Upper lobe of right lung (tissue), 1 donor: ENCODE results near the gene ARF1. TPM values are rescaled to one million over a fixed set of nuclear protein-coding genes. Genes with fewer than 3 reads are reported as not detected.

ENCODE experiments used
- ATAC-seq: fragments of 200-7000 bp; cut with Tn5 transposase; one replicate; pipeline ENCODE4 v1.9.1; 2020; ENCODE audit warnings: mild to moderate bottlenecking, moderate library complexity
- DNase-seq: peaks from one replicate; pipeline ENCODE4 v3.0.0-alpha.2; 2020
- H3K27ac ChIP-seq: fragments of 200-600 bp; one replicate; pipeline ENCODE4 v1.8.0; 2022
- H3K27me3 ChIP-seq: fragments of 200-600 bp; one replicate; pipeline ENCODE4 v1.8.0; 2022; ENCODE audit warnings: mild to moderate bottlenecking
- H3K36me3 ChIP-seq: fragments of 200-600 bp; one replicate; pipeline ENCODE4 v1.8.0; 2022
- H3K4me1 ChIP-seq: fragments of 200-600 bp; one replicate; pipeline ENCODE4 v1.8.0; 2022
- H3K4me3 ChIP-seq: fragments of 200-600 bp; one replicate; pipeline ENCODE4 v1.8.0; 2022; ENCODE audit warnings: mild to moderate bottlenecking
- H3K9me3 ChIP-seq: fragments of 200-600 bp; one replicate; pipeline ENCODE4 v1.8.0; 2022
- intact Hi-C: fragments of 100-400 bp; cut with DNase I; formaldehyde crosslinking; loops from one replicate; pipeline ENCODE4 v1.11.0; 2022
- microRNA-seq: library from miRNA; unstranded; fragments of <30 nt; microRNA quantifications from one replicate; pipeline ENCODE4 v1.2.0, GENCODE V29; 2020; ENCODE audit warnings: borderline microRNAs expressed
- total RNA-seq: library from RNA; stranded (reverse); fragmentation: NEBNext Ultra II Directional; extraction: Animal tissue kit (Norgen Biotek cat#: 25700); gene quantifications from one replicate; pipeline ENCODE4 v1.2.1, GENCODE V29; 2021
- TF ChIP-seq, protein P1 (sequence below): fragments of 200-600 bp; IDR thresholded peaks from one replicate; pipeline ENCODE4 v1.8.0; 2022; ENCODE audit warnings: antibody characterized with exemption
- donor health status: DM: no; HTN: yes; CAD: no; lungs with severe emphysema.

The ARF1 gene
- total RNA-seq, 1 donor from 2014 or later, result 397 TPM

GRCh38 chr1:228147151-228147693 lies 64.7 kb downstream of the ARF1 start:
- H3K27me3 ChIP-seq, result no peaks in the 10 kb centered on the region
- H3K4me3 ChIP-seq, result no peak overlapping the region
- DNase-seq, result no peak
- no peaks in the 10 kb centered on the region for H3K9me3 ChIP-seq
- peak overlapping the region; percentile 82 for H3K27ac ChIP-seq
- H3K4me1 ChIP-seq, result peaks cover 62% of the 10 kb centered on the region
- ATAC-seq, result no peak
- H3K36me3 ChIP-seq, result peaks cover 32% of the 10 kb centered on the region
- TF ChIP-seq, protein P1, sequence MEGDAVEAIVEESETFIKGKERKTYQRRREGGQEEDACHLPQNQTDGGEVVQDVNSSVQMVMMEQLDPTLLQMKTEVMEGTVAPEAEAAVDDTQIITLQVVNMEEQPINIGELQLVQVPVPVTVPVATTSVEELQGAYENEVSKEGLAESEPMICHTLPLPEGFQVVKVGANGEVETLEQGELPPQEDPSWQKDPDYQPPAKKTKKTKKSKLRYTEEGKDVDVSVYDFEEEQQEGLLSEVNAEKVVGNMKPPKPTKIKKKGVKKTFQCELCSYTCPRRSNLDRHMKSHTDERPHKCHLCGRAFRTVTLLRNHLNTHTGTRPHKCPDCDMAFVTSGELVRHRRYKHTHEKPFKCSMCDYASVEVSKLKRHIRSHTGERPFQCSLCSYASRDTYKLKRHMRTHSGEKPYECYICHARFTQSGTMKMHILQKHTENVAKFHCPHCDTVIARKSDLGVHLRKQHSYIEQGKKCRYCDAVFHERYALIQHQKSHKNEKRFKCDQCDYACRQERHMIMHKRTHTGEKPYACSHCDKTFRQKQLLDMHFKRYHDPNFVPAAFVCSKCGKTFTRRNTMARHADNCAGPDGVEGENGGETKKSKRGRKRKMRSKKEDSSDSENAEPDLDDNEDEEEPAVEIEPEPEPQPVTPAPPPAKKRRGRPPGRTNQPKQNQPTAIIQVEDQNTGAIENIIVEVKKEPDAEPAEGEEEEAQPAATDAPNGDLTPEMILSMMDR, result no peak
- intact Hi-C loops, result no loop called here

DNA sequence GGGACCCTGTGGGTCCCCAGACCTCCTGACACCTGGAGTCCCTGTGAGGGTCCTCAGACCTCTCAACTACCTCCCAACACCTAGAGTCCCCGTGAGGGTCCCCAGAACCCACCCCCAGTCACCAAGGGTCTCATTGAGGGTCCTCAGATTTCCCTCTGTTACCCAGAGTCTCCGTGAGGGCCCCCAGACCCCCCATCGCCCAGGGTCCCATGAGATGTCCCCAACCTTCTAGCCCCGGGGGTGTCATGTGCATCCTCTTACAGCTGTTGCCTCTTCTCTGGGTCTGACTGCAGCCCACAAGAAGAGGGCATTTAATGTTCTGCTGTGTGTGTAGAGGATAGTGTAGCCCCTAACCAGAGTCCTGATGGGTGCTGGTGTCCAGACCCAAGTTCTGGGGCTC lies 65.3 kb downstream of the ARF1 start:
- Histone ChIP-seq H3K27ac (peak overlapping the region; percentile 82), H3K4me1 (peaks cover 56% of the 10 kb centered on the region), H3K27me3 (no peaks in the 10 kb centered on the region), H3K9me3 (no peaks in the 10 kb centered on the region), H3K36me3 (peaks cover 32% of the 10 kb centered on the region), H3K4me3 (no peak overlapping the region)
- ATAC-seq (no peak), DNase-seq (no peak)
- TF ChIP-seq, protein P1, result no peak
- intact Hi-C loops, result no loop called here

DNA sequence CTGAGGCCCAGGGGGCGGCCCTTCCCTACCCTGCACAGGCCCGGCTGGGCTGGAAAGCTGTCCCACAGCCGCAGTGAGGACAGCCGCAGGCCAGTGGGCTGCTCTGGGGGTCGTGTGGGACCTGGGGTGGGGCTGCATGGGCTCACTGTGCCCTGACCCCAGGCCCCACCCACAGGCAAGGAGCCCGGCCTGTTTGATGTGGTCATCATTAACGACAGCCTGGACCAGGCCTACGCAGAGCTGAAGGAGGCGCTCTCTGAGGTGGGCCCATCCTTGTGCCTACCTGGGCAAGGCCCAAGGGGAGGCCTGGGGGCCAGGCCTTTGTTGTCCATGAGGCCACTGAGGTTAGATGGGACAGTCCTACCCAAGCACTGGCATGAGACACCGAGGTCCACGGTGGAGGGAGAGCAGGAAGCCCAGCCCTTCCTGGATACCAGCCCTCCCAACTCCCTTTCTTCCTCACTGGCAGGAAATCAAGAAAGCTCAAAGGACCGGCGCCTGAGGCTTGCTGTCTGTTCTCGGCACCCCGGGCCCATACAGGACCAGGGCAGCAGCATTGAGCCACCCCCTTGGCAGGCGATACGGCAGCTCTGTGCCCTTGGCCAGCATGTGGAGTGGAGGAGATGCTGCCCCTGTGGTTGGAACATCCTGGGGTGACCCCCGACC lies 65.8 kb downstream of the ARF1 start:
- Histone ChIP-seq H3K9me3 (no peaks in the 10 kb centered on the region), H3K27me3 (no peaks in the 10 kb centered on the region), H3K4me3 (no peak overlapping the region), H3K36me3 (peaks cover 32% of the 10 kb centered on the region), H3K27ac (peak overlapping the region; percentile 82), H3K4me1 (peaks cover 51% of the 10 kb centered on the region)
- no peak for DNase-seq
- TF ChIP-seq, protein P1, result no peak
- no peak for ATAC-seq
- intact Hi-C loops, result no loop called here

Small RNAs within 50 kb of the gene (microRNA-seq; reads per million reads assigned to microRNA genes)
- 0.66 reads per million for gene MIR3620

Other genes with a start within 250 kb of the ARF1 start
- 10.2 TPM for gene WNT9A, start 134.8 kb upstream of the ARF1 start, total RNA-seq
- 10.1 TPM for gene WNT3A, start 75.7 kb upstream of the ARF1 start, total RNA-seq
- 12.5 TPM for gene C1orf35, start 20.6 kb downstream of the ARF1 start, total RNA-seq
- 39.9 TPM for gene MRPL55, start 26.6 kb downstream of the ARF1 start, total RNA-seq
- 203 TPM for gene GUK1, start 57.6 kb downstream of the ARF1 start, total RNA-seq
- 6.9 TPM for gene GJC2, start 67.2 kb downstream of the ARF1 start, total RNA-seq
- gene IBA57, start 83.1 kb downstream of the ARF1 start, total RNA-seq, result 13.0 TPM
- gene OBSCN, start 125.3 kb downstream of the ARF1 start, total RNA-seq, result 39.4 TPM